Activated CD4-positive, alpha-beta T cell treated with anti-CD3 and anti-CD28 coated beads, Interleukin-2, amount 10 ng/mL, durations not matched to agents 24 days and 14 days (primary cell): ENCODE measurements around the gene RIMKLB. TPM values are rescaled to one million over a fixed set of nuclear protein-coding genes. Genes with fewer than 3 reads are reported as not detected.
"Not testable (repeated sequence)": the region's sequence is repeated elsewhere in the genome, so short reads cannot be mapped to it uniquely, and the experiment has no call there.

Experiments
- DNase-seq: peaks from one replicate; pipeline ENCODE4 v3.0.0; 2022
- H3K27ac Mint-ChIP-seq: one replicate; pipeline ENCODE4 v1.8.0; 2022; ENCODE audit warnings: mild to moderate bottlenecking, mixed read lengths
- H3K27me3 Mint-ChIP-seq: one replicate; pipeline ENCODE4 v1.8.0; 2022; ENCODE audit warnings: mixed read lengths
- H3K36me3 Mint-ChIP-seq: one replicate; pipeline ENCODE4 v1.8.0; 2022; ENCODE audit warnings: low read depth, mild to moderate bottlenecking, mixed read lengths
- H3K4me1 Mint-ChIP-seq: one replicate; pipeline ENCODE4 v1.8.0; 2021; ENCODE audit warnings: mixed read lengths
- H3K4me3 Mint-ChIP-seq: one replicate; pipeline ENCODE4 v1.8.0; 2022; ENCODE audit warnings: mild to moderate bottlenecking, moderate library complexity, mixed read lengths
- H3K9me3 Mint-ChIP-seq: one replicate; pipeline ENCODE4 v1.8.0; 2021; ENCODE audit warnings: mixed read lengths
- intact Hi-C: fragments of 100-400 bp; cut with micrococcal nuclease; formaldehyde crosslinking; loops from one replicate; pipeline ENCODE4 v1.15.1; 2023
- total RNA-seq: library from RNA; stranded (reverse); gene quantifications from 2 replicates; pipeline ENCODE4 v1.2.3, GENCODE V29; 2022

Gene RIMKLB
- total RNA-seq, 1 donor from 2014 or later = 0.68 TPM

- intact Hi-C loops = no loop called here
- H3K4me1 Mint-ChIP-seq = no peaks in the 10 kb centered on the region
- no peak for DNase-seq
- H3K27me3 Mint-ChIP-seq = no peaks in the 10 kb centered on the region
- no peaks in the 10 kb centered on the region for H3K9me3 Mint-ChIP-seq
- no peaks in the 10 kb centered on the region for H3K36me3 Mint-ChIP-seq
- no peak overlapping the region for H3K27ac Mint-ChIP-seq
- no peak overlapping the region for H3K4me3 Mint-ChIP-seq
Measured at GRCh38 chr12:8770499-8770898, 72.7 kb downstream of the RIMKLB start.

GRCh38 chr12:8771072-8771471 lies 73.3 kb downstream of the RIMKLB start:
- H3K9me3 Mint-ChIP-seq = no peaks in the 10 kb centered on the region
- intact Hi-C loops = no loop called here
- no peak overlapping the region for H3K27ac Mint-ChIP-seq
- no peaks in the 10 kb centered on the region for H3K27me3 Mint-ChIP-seq
- H3K4me3 Mint-ChIP-seq = no peak overlapping the region
- no peaks in the 10 kb centered on the region for H3K4me1 Mint-ChIP-seq
- no peak for DNase-seq
- H3K36me3 Mint-ChIP-seq = no peaks in the 10 kb centered on the region

- H3K9me3 Mint-ChIP-seq = no peaks in the 10 kb centered on the region
- DNase-seq = no peak
- no peak overlapping the region for H3K27ac Mint-ChIP-seq
- no peaks in the 10 kb centered on the region for H3K36me3 Mint-ChIP-seq
- no peak overlapping the region for H3K4me3 Mint-ChIP-seq
- no peaks in the 10 kb centered on the region for H3K4me1 Mint-ChIP-seq
- no peaks in the 10 kb centered on the region for H3K27me3 Mint-ChIP-seq
- intact Hi-C loops = no loop called here
Measured at GRCh38 chr12:8773461-8773860, 75.7 kb downstream of the RIMKLB start.

- no peaks in the 10 kb centered on the region for H3K9me3 Mint-ChIP-seq
- peaks cover 2% of the 10 kb centered on the region for H3K27me3 Mint-ChIP-seq
- intact Hi-C loops = no loop called here
- H3K27ac Mint-ChIP-seq = no peak overlapping the region
- no peak for DNase-seq
- no peak overlapping the region for H3K4me3 Mint-ChIP-seq
- H3K4me1 Mint-ChIP-seq = no peaks in the 10 kb centered on the region
- no peaks in the 10 kb centered on the region for H3K36me3 Mint-ChIP-seq
Measured at GRCh38 chr12:8779281-8779680, 81.5 kb downstream of the RIMKLB start.

GRCh38 chr12:8779862-8780261 lies 82.1 kb downstream of the RIMKLB start:
- no peaks in the 10 kb centered on the region for H3K36me3 Mint-ChIP-seq
- H3K9me3 Mint-ChIP-seq = no peaks in the 10 kb centered on the region
- intact Hi-C loops = no loop called here
- no peak for DNase-seq
- H3K4me3 Mint-ChIP-seq = no peak overlapping the region
- H3K4me1 Mint-ChIP-seq = no peaks in the 10 kb centered on the region
- peaks cover 2% of the 10 kb centered on the region for H3K27me3 Mint-ChIP-seq
- H3K27ac Mint-ChIP-seq = no peak overlapping the region

GRCh38 chr12:8780389-8780788 lies 82.6 kb downstream of the RIMKLB start:
- intact Hi-C loops = no loop called here
- Mint-ChIP-seq H3K27me3 (peaks cover 2% of the 10 kb centered on the region), H3K4me1 (no peaks in the 10 kb centered on the region), H3K9me3 (no peaks in the 10 kb centered on the region), H3K36me3 (no peaks in the 10 kb centered on the region), H3K4me3 (no peak overlapping the region), H3K27ac (no peak overlapping the region)
- no peak for DNase-seq

GRCh38 chr12:8781381-8782127 lies 83.8 kb downstream of the RIMKLB start:
- intact Hi-C loops = no loop called here
- peaks cover 2% of the 10 kb centered on the region for H3K27me3 Mint-ChIP-seq

GRCh38 chr12:8784290-8784888 lies 86.6 kb downstream of the RIMKLB start:
- no peak for DNase-seq
- Mint-ChIP-seq H3K36me3 (no peaks in the 10 kb centered on the region), H3K4me3 (no peak overlapping the region), H3K9me3 (no peaks in the 10 kb centered on the region), H3K27ac (no peak overlapping the region), H3K4me1 (no peaks in the 10 kb centered on the region), H3K27me3 (peaks cover 2% of the 10 kb centered on the region)
- intact Hi-C loops = no loop called here

More at GRCh38 chr12:8781381-8782127, 83.8 kb downstream of the RIMKLB start:
- H3K4me3 Mint-ChIP-seq = no peak overlapping the region
- H3K36me3 Mint-ChIP-seq = no peaks in the 10 kb centered on the region
- no peak overlapping the region for H3K27ac Mint-ChIP-seq
- no peak for DNase-seq
- H3K9me3 Mint-ChIP-seq = no peaks in the 10 kb centered on the region
- no peaks in the 10 kb centered on the region for H3K4me1 Mint-ChIP-seq

GRCh38 chr12:8785499-8785898 lies 87.7 kb downstream of the RIMKLB start:
- Mint-ChIP-seq H3K27ac (no peak overlapping the region), H3K27me3 (peaks cover 2% of the 10 kb centered on the region), H3K4me3 (no peak overlapping the region), H3K9me3 (no peaks in the 10 kb centered on the region), H3K36me3 (no peaks in the 10 kb centered on the region), H3K4me1 (no peaks in the 10 kb centered on the region)
- DNase-seq = no peak
- intact Hi-C loops = no loop called here

- H3K9me3 Mint-ChIP-seq, H3K27me3 Mint-ChIP-seq, H3K36me3 Mint-ChIP-seq, H3K27ac Mint-ChIP-seq, H3K4me1 Mint-ChIP-seq, intact Hi-C loops, H3K4me3 Mint-ChIP-seq, DNase-seq: not testable (repeated sequence)
Measured at GRCh38 chr12:8787206-8787605, 89.4 kb downstream of the RIMKLB start.

- intact Hi-C loops, H3K36me3 Mint-ChIP-seq: not testable (repeated sequence)
Measured at GRCh38 chr12:8788706-8789105, 90.9 kb downstream of the RIMKLB start.

GRCh38 chr12:8789341-8790013 lies 91.7 kb downstream of the RIMKLB start:
- intact Hi-C loops, H3K27ac Mint-ChIP-seq, H3K36me3 Mint-ChIP-seq, DNase-seq, H3K9me3 Mint-ChIP-seq, H3K27me3 Mint-ChIP-seq, H3K4me1 Mint-ChIP-seq: not testable (repeated sequence)
- H3K4me3 Mint-ChIP-seq = peak overlapping the region; percentile 63

More at GRCh38 chr12:8788706-8789105, 90.9 kb downstream of the RIMKLB start:
- H3K4me3 Mint-ChIP-seq = peak overlapping the region; percentile 63
- not testable (repeated sequence) for DNase-seq, H3K27me3 Mint-ChIP-seq, H3K27ac Mint-ChIP-seq, H3K4me1 Mint-ChIP-seq, H3K9me3 Mint-ChIP-seq

- intact Hi-C loops, DNase-seq, H3K27ac Mint-ChIP-seq, H3K4me3 Mint-ChIP-seq, H3K4me1 Mint-ChIP-seq, H3K36me3 Mint-ChIP-seq, H3K9me3 Mint-ChIP-seq, H3K27me3 Mint-ChIP-seq: not testable (repeated sequence)
Measured at GRCh38 chr12:8793226-8793625, 95.4 kb downstream of the RIMKLB start.

GRCh38 chr12:8794611-8795010 lies 96.8 kb downstream of the RIMKLB start:
- intact Hi-C loops, H3K36me3 Mint-ChIP-seq, DNase-seq, H3K4me1 Mint-ChIP-seq, H3K4me3 Mint-ChIP-seq, H3K9me3 Mint-ChIP-seq, H3K27me3 Mint-ChIP-seq, H3K27ac Mint-ChIP-seq: not testable (repeated sequence)
